Duodenal mucosa (tissue), 2 donors: Measurements from ENCODE around the gene TTC23L.

Source experiments
- H3K27ac ChIP-seq: one replicate; pipeline ENCODE4 v1.7.0; 2013; ENCODE audit warnings: low read depth, low read length
- H3K27me3 ChIP-seq, 2 donors: one replicate each; pipeline ENCODE4 v1.7.0; 2013; ENCODE audit warnings: low read length in 2 of 2, control low read depth in 1 of 2; ENCODE audit not compliant: insufficient read depth in 2 of 2, control insufficient read depth in 1 of 2
- H3K36me3 ChIP-seq, 2 donors: one replicate each; pipeline ENCODE4 v1.7.0; 2013; ENCODE audit warnings: low read length in 2 of 2, control low read depth in 1 of 2; ENCODE audit not compliant: insufficient read depth in 2 of 2, control insufficient read depth in 1 of 2
- H3K4me1 ChIP-seq, 2 donors: one replicate each; pipeline ENCODE4 v1.7.0; 2013; ENCODE audit warnings: low read length in 2 of 2, control low read depth in 1 of 2; ENCODE audit not compliant: insufficient read depth in 2 of 2, control insufficient read depth in 1 of 2
- H3K4me3 ChIP-seq, 2 donors: one replicate each; pipeline ENCODE4 v1.7.0; 2013; ENCODE audit warnings: low read length in 2 of 2, low read depth in 1 of 2
- H3K9ac ChIP-seq, 2 donors: one replicate each; pipeline ENCODE4 v1.7.0; 2013; ENCODE audit warnings: low read length in 2 of 2, low read depth in 1 of 2
- H3K9me3 ChIP-seq, 2 donors: one replicate each; pipeline ENCODE4 v1.7.0; 2013; ENCODE audit warnings: low read length in 2 of 2, control low read depth in 1 of 2; ENCODE audit not compliant: control insufficient read depth in 1 of 2

Gene TTC23L

GRCh38 chr5:34928267-34928666 is 89.3 kb downstream of the TTC23L start:
- Histone ChIP-seq H3K9ac (no peak overlapping the region), H3K27me3 (no peaks in the 10 kb centered on the region), H3K36me3 (peaks cover 9 to 24% of the 10 kb centered on the region in 2 donors), H3K4me3 (peak overlapping the region in 1 of 2 donors; percentile 78), H3K4me1 (peaks cover 13 to 20% of the 10 kb centered on the region in 2 donors), H3K9me3 (no peaks in the 10 kb centered on the region), H3K27ac (no peak overlapping the region)

GRCh38 chr5:34929134-34929719 is 90.3 kb downstream of the TTC23L start, which contains the start of gene DNAJC21:
Gene DNAJC21 (plus strand): TSS chr5:34929559. CDS start chr5:34929820, 261 bp downstream.
- H3K27me3 ChIP-seq: no peaks in the 10 kb centered on the region

GRCh38 chr5:34929720-34930461 is 90.9 kb downstream of the TTC23L start:
- H3K9ac ChIP-seq: peak overlapping the region; percentile 81 to 87
- no peaks in the 10 kb centered on the region for H3K27me3 ChIP-seq
- peaks cover 13 to 18% of the 10 kb centered on the region in 2 donors for H3K4me1 ChIP-seq

More at GRCh38 chr5:34929134-34929719, 90.3 kb downstream of the TTC23L start, which contains the start of gene DNAJC21:
- H3K27ac ChIP-seq: peak within 1 kb of the TSS; percentile 87
- peak within 1 kb of the TSS; percentile 81 to 87 for H3K9ac ChIP-seq
- peaks cover 9 to 24% of the 10 kb centered on the region in 2 donors for H3K36me3 ChIP-seq
- H3K9me3 ChIP-seq: no peaks in the 10 kb centered on the region
- H3K4me3 ChIP-seq: peak within 1 kb of the TSS; percentile 85 to 93
- H3K4me1 ChIP-seq: peaks cover 13 to 18% of the 10 kb centered on the region in 2 donors

GRCh38 chr5:34930462-34930844 is 91.5 kb downstream of the TTC23L start:
- Histone ChIP-seq H3K27ac (peak overlapping the region; percentile 87), H3K36me3 (peaks cover 3 to 15% of the 10 kb centered on the region in 2 donors), H3K9me3 (no peaks in the 10 kb centered on the region), H3K27me3 (no peaks in the 10 kb centered on the region), H3K9ac (peak overlapping the region; percentile 81 to 87), H3K4me1 (peaks cover 13 to 18% of the 10 kb centered on the region in 2 donors), H3K4me3 (peak overlapping the region; percentile 85 to 93)

More at GRCh38 chr5:34929720-34930461, 90.9 kb downstream of the TTC23L start:
- Histone ChIP-seq H3K4me3 (peak overlapping the region; percentile 85 to 93), H3K36me3 (peaks cover 7 to 20% of the 10 kb centered on the region in 2 donors), H3K27ac (peak overlapping the region; percentile 87), H3K9me3 (no peaks in the 10 kb centered on the region)

GRCh38 chr5:34930870-34931269 is 91.9 kb downstream of the TTC23L start:
- Histone ChIP-seq H3K4me3 (peak overlapping the region; percentile 85 to 93), H3K9me3 (no peaks in the 10 kb centered on the region), H3K36me3 (peaks cover 0 to 14% of the 10 kb centered on the region in 2 donors), H3K4me1 (peaks cover 13 to 18% of the 10 kb centered on the region in 2 donors), H3K27ac (no peak overlapping the region), H3K9ac (peak overlapping the region; percentile 81 to 87), H3K27me3 (no peaks in the 10 kb centered on the region)

GRCh38 chr5:34932947-34933346 is 94.0 kb downstream of the TTC23L start:
- peaks cover 13 to 18% of the 10 kb centered on the region in 2 donors for H3K4me1 ChIP-seq
- no peaks in the 10 kb centered on the region for H3K27me3 ChIP-seq
- no peak overlapping the region for H3K27ac ChIP-seq
- H3K4me3 ChIP-seq: no peak overlapping the region
- peaks cover 9 to 23% of the 10 kb centered on the region in 2 donors for H3K36me3 ChIP-seq
- H3K9ac ChIP-seq: no peak overlapping the region
- H3K9me3 ChIP-seq: no peaks in the 10 kb centered on the region

- no peaks in the 10 kb centered on the region for H3K27me3 ChIP-seq
- no peaks in the 10 kb centered on the region for H3K4me1 ChIP-seq
- H3K4me3 ChIP-seq: no peak overlapping the region
- H3K9ac ChIP-seq: no peak overlapping the region
- H3K9me3 ChIP-seq: no peaks in the 10 kb centered on the region
- H3K27ac ChIP-seq: no peak overlapping the region
- peaks cover 36 to 73% of the 10 kb centered on the region in 2 donors for H3K36me3 ChIP-seq
Observed at GRCh38 chr5:34941936-34942335, 103.0 kb downstream of the TTC23L start.

GRCh38 chr5:34944044-34944443 is 105.1 kb downstream of the TTC23L start:
- Histone ChIP-seq H3K36me3 (peaks cover 23 to 59% of the 10 kb centered on the region in 2 donors), H3K4me1 (no peaks in the 10 kb centered on the region), H3K9me3 (no peaks in the 10 kb centered on the region), H3K9ac (no peak overlapping the region), H3K27me3 (no peaks in the 10 kb centered on the region), H3K4me3 (no peak overlapping the region), H3K27ac (no peak overlapping the region)

GRCh38 chr5:34944460-34945047 is 105.6 kb downstream of the TTC23L start:
- H3K27me3 ChIP-seq: no peaks in the 10 kb centered on the region
- no peaks in the 10 kb centered on the region for H3K4me1 ChIP-seq
- no peaks in the 10 kb centered on the region for H3K9me3 ChIP-seq
- peaks cover 23 to 62% of the 10 kb centered on the region in 2 donors for H3K36me3 ChIP-seq
- no peak overlapping the region for H3K4me3 ChIP-seq
- no peak overlapping the region for H3K27ac ChIP-seq
- no peak overlapping the region for H3K9ac ChIP-seq
